ENCODE results near the gene GPC1.

The GPC1 gene

GRCh38 chr2:240473211-240473610, 37.7 kb downstream of the GPC1 start:
- DNase-seq (ENCODE audit: low spot score) = no peak
- TF ChIP-seq CTCF (IDR thresholded peaks at IDR 0.05; ENCODE audit: borderline replicate concordance, control extremely low read depth, extremely low read depth, insufficient read depth, missing control alignments) = no peak
- in situ Hi-C loops (cut with MboI; ENCODE audit: low sequenced_read_pairs, unreplicated experiment) = no loop called here

- no peak for DNase-seq (ENCODE audit: low spot score)
- in situ Hi-C loops (cut with MboI; ENCODE audit: low sequenced_read_pairs, unreplicated experiment) = no loop called here
- no peak for TF ChIP-seq CTCF (IDR thresholded peaks at IDR 0.05; ENCODE audit: borderline replicate concordance, control extremely low read depth, extremely low read depth, insufficient read depth, missing control alignments)
Observed at GRCh38 chr2:240477916-240478315, 42.5 kb downstream of the GPC1 start.

GRCh38 chr2:240478346-240479110, 43.1 kb downstream of the GPC1 start:
- DNase-seq (ENCODE audit: low spot score) = no peak
- in situ Hi-C loops (cut with MboI; ENCODE audit: low sequenced_read_pairs, unreplicated experiment) = no loop called here
- no peak for TF ChIP-seq CTCF (IDR thresholded peaks at IDR 0.05; ENCODE audit: borderline replicate concordance, control extremely low read depth, extremely low read depth, insufficient read depth, missing control alignments)

GRCh38 chr2:240479111-240479501, 43.6 kb downstream of the GPC1 start:
- in situ Hi-C loops (cut with MboI; ENCODE audit: low sequenced_read_pairs, unreplicated experiment) = no loop called here
- TF ChIP-seq CTCF (IDR thresholded peaks at IDR 0.05; ENCODE audit: borderline replicate concordance, control extremely low read depth, extremely low read depth, insufficient read depth, missing control alignments) = no peak
- no peak for DNase-seq (ENCODE audit: low spot score)

- DNase-seq (ENCODE audit: low spot score) = peak; percentile 9
- in situ Hi-C loops (cut with MboI; ENCODE audit: low sequenced_read_pairs, unreplicated experiment) = no loop called here
- no peak for TF ChIP-seq CTCF (IDR thresholded peaks at IDR 0.05; ENCODE audit: borderline replicate concordance, control extremely low read depth, extremely low read depth, insufficient read depth, missing control alignments)
Observed at GRCh38 chr2:240480834-240481623, 45.6 kb downstream of the GPC1 start.

GRCh38 chr2:240481720-240482119, 46.3 kb downstream of the GPC1 start:
- no peak for TF ChIP-seq CTCF (IDR thresholded peaks at IDR 0.05; ENCODE audit: borderline replicate concordance, control extremely low read depth, extremely low read depth, insufficient read depth, missing control alignments)
- peak; percentile 5 for DNase-seq (ENCODE audit: low spot score)
- in situ Hi-C loops (cut with MboI; ENCODE audit: low sequenced_read_pairs, unreplicated experiment) = no loop called here

All from GM13976 (cell line).